Astrocyte (in vitro differentiated cells and primary cell): ENCODE measurements around the gene MICALL2.

ENCODE experiments used
- EZH2 ChIP-seq: IDR thresholded peaks from 2 replicates; pipeline ENCODE4 v1.6.1; 2012; ENCODE audit warnings: mild to moderate bottlenecking, low read length, inconsistent platforms; ENCODE audit not compliant: insufficient read depth
- TF ChIP-seq, protein P1 (sequence below): IDR thresholded peaks from 2 replicates; pipeline ENCODE4 v1.5.1; 2011; ENCODE audit warnings: low read depth, mild to moderate bottlenecking, inconsistent platforms, low read length, moderate library complexity; ENCODE audit not compliant: insufficient read depth

- TF ChIP-seq, protein P1, sequence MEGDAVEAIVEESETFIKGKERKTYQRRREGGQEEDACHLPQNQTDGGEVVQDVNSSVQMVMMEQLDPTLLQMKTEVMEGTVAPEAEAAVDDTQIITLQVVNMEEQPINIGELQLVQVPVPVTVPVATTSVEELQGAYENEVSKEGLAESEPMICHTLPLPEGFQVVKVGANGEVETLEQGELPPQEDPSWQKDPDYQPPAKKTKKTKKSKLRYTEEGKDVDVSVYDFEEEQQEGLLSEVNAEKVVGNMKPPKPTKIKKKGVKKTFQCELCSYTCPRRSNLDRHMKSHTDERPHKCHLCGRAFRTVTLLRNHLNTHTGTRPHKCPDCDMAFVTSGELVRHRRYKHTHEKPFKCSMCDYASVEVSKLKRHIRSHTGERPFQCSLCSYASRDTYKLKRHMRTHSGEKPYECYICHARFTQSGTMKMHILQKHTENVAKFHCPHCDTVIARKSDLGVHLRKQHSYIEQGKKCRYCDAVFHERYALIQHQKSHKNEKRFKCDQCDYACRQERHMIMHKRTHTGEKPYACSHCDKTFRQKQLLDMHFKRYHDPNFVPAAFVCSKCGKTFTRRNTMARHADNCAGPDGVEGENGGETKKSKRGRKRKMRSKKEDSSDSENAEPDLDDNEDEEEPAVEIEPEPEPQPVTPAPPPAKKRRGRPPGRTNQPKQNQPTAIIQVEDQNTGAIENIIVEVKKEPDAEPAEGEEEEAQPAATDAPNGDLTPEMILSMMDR, result no peak
- no peak for TF ChIP-seq EZH2
These were observed 40.2 kb upstream of the MICALL2 start for GRCh38 chr7:1499367-1500029.
